Measurements from ENCODE around the gene SNX18.
"Not testable (repeated sequence)": the region's sequence is repeated elsewhere in the genome, so short reads cannot be mapped to it uniquely, and the experiment has no call there.

SNX18 gene, protein sequence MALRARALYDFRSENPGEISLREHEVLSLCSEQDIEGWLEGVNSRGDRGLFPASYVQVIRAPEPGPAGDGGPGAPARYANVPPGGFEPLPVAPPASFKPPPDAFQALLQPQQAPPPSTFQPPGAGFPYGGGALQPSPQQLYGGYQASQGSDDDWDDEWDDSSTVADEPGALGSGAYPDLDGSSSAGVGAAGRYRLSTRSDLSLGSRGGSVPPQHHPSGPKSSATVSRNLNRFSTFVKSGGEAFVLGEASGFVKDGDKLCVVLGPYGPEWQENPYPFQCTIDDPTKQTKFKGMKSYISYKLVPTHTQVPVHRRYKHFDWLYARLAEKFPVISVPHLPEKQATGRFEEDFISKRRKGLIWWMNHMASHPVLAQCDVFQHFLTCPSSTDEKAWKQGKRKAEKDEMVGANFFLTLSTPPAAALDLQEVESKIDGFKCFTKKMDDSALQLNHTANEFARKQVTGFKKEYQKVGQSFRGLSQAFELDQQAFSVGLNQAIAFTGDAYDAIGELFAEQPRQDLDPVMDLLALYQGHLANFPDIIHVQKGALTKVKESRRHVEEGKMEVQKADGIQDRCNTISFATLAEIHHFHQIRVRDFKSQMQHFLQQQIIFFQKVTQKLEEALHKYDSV

DNA sequence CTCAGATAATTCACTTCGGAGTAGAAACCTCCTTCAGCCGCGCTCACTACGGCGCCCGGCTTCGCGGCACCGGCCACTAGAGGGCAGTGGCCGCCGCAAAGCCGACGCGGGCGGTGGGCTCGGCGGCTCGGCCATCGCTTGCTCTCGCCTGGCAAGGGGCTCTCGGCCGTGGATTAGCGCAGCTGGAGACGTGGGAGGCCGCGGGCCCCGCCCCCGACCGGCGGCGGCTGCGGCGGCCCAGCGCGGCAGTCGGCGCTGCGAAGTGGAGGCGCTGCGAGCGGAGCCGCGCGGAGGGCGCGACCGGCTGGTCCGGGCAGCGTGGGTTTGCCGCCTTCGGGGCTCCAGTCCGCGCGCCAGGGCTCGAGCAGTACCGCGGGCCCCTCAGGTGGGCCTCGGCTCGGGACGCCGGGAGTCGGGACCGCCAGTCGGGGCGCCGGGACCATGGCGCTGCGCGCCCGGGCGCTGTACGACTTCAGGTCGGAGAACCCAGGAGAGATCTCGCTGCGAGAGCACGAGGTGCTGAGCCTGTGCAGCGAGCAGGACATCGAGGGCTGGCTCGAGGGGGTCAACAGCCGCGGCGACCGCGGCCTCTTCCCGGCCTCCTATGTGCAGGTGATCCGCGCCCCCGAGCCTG, at the start of gene SNX18:
Gene SNX18 (plus strand): TSS at position 248 of the 634 bp plus-strand sequence. CDS start 194 bp downstream, at position 442.
- DNase-seq (ENCODE audit: low read depth), result peak; percentile 92

DNA sequence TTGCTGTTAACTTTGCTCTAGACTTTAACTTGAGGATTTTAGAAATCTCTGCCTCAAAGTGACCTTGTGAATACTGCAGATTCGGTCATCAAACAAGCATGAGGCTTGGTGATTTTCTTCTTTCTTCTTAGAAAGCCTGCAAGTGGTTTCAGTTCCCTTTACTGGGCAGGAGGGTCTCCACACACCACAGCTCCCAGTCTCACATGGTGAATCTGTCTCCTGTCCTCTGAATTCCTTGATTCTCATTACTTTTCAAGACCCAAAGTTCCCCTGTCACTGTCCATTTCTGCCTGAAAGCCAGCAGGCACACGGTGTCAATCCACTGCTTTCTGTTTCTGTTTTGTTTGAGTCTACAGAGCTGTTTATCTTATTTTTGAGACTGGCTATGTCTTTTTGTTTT, 47.9 kb upstream of the SNX18 start:
- DNase-seq (ENCODE audit: low read depth), result peak; percentile 42

- peak; percentile 79 for DNase-seq (ENCODE audit: low read depth)
Observed at GRCh38 chr5:54470128-54470527, 47.4 kb upstream of the SNX18 start.

DNA sequence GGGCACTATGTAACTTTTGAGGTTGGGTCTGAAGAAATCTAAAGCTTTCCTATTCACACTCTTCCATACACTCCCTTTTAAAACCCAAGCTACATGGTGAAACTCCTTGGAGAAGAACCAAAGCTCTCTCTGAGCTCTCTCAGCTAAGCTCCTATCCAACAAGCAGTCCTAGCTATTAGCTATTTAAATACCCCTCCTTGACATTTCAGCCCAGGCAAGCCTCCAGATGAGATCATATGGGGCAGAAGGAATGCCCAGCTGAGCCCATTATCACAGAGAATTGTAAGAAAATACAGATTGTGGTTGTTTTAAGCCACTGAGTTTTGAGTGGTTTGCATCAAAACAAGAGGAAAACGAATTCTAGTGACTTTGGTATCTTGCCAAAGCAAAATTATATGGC, 46.9 kb upstream of the SNX18 start:
- DNase-seq (ENCODE audit: low read depth), result peak; percentile 84

DNA sequence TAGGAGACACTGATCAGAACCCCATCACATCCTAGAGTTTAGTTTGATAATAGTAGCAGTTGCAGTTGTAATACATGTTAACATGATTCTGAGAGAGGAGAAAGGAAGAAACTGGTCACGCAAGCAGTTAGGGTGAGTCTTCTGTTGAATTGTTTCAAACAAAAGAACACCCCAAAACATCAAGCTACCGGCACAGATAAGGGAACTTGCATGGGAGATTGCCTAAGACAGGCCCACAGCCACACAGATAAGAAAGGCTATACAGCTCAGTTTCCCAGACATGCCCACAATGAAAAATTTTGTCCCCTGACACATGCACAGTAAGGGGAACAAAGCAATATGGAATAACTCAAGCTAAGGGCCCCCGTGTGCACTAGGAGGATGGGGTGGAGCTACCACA, 46.2 kb upstream of the SNX18 start:
- no peak for DNase-seq (ENCODE audit: low read depth)

- DNase-seq (ENCODE audit: low read depth), result no peak
Observed at GRCh38 chr5:54476682-54477081, 40.9 kb upstream of the SNX18 start.

DNA sequence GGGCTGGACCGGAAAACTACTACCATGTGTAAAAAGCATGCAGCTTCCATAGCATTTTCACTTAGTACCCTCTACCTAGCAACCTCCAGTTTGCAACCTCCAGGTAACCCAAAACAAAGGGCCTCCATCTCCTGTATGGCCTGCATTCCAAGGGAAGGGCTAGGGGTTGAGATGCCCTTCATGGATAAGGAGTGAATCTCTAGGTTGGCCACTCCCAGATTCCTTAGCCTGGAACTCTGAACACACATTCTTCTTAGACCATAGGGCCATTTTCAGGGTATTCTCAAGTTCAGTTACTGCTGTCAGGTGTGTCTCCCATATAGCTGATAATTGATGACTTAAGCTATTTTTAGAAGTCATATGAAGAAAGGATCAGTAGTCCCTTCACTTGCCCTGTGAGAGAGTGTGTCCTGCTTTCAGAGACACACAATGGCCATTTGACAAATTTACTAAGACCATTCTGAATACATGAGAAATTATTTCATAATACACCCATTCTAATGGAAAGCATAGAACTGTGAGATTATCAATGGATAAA, 39.5 kb upstream of the SNX18 start:
- DNase-seq (ENCODE audit: low read depth), result no peak

GRCh38 chr5:54480296-54480695, 37.3 kb upstream of the SNX18 start:
- no peak for DNase-seq (ENCODE audit: low read depth)

GRCh38 chr5:54484219-54484894, 33.2 kb upstream of the SNX18 start:
- peak; percentile 44 for DNase-seq (ENCODE audit: low read depth)

DNA sequence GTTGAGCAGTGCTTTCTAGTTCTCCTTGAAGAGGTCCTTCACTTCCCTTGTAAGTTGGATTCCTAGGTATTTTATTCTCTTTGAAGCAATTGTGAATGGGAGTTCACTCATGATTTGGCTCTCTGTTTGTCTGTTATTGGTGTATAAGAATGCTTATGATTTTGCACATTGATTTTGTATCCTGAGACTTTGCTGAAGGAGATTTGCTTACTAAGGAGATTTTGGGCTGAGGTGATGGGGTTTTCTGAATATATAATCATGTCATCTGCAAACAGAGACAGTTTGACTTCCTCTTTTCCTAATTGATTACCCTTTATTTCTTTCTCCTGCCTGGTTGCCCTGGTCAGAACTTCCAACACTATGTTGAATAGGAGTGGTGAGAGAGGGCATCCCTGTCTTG, 31.9 kb upstream of the SNX18 start:
- not testable (repeated sequence) for DNase-seq (ENCODE audit: low read depth)

GRCh38 chr5:54489648-54489979, 27.9 kb upstream of the SNX18 start:
- not testable (repeated sequence) for DNase-seq (ENCODE audit: low read depth)

GRCh38 chr5:54491326-54491725, 26.2 kb upstream of the SNX18 start:
- peak; percentile 30 for DNase-seq (ENCODE audit: low read depth)

- peak; percentile 41 for DNase-seq (ENCODE audit: low read depth)
Observed at GRCh38 chr5:54492178-54492577, 25.4 kb upstream of the SNX18 start.

DNA sequence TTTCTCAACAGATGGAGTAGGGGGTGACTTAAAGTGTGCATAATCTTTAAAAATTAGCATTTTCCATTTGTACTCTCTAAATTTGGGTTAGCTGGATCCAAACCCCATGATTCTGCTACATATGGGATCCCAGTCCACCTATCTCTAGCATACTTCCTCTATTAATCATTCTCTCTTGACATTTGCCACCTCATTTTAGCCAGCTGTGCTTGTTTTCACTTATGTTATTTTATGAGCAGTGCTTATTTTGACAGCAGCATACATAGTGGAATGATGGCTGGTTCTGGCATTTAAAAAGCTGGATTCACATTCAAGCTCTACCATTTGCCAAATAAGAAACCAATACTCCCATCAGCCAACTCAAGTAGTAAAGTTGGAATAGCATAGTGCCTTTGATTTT, 22.5 kb upstream of the SNX18 start:
- no peak for DNase-seq (ENCODE audit: low read depth)

- DNase-seq (ENCODE audit: low read depth), result peak; percentile 39
Observed at GRCh38 chr5:54514291-54514690, 3.3 kb upstream of the SNX18 start.

- DNase-seq (ENCODE audit: low read depth), result peak; percentile 93
Observed at GRCh38 chr5:54514841-54515432, 2.6 kb upstream of the SNX18 start.

GRCh38 chr5:54515634-54516033, 1.9 kb upstream of the SNX18 start:
- DNase-seq (ENCODE audit: low read depth), result no peak

- peak; percentile 68 for DNase-seq (ENCODE audit: low read depth)
Observed at GRCh38 chr5:54516051-54516655, 1.4 kb upstream of the SNX18 start.

DNA sequence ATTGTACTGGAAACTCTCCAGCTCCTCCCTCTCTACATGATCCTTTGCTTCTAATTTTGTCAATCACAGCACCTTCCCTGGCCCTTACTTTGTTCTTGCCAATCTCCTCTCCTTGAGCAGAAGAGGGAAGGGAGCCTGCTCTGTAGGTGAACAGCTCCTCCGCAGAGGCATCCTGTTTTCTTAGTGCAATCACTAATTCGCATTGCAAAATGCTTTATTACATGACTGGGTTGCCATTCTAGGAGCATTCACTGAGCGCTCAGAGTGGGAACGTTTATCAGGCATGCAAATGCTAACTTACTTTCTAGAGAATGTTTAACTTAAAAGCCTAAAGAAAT, 416 bp upstream of the SNX18 start:
- DNase-seq (ENCODE audit: low read depth), result no peak

GRCh38 chr5:54518146-54518817, 723 bp downstream of the SNX18 start:
- peak; percentile 62 for DNase-seq (ENCODE audit: low read depth)
